Spleen (tissue), 7 donors: Measurements from ENCODE around the gene TMC5.
"Not testable (repeated sequence)": the region's sequence is repeated elsewhere in the genome, so short reads cannot be mapped to it uniquely, and the experiment has no call there.

Experiments
- CTCF ChIP-seq, 11 experiments: fragments of 200-600 bp in 7 of 11; fragments of 450-650 bp in 4 of 11; sonication (generic) in 4 of 11; IDR thresholded peaks in 8 of 11; conservative IDR thresholded peaks in 3 of 11; 1 replicate in 7 of 11; 2 replicates in 4 of 11; pipeline versions ENCODE4 v1.4.0 to v1.8.0; 2016 to 2021; ENCODE audit warnings: antibody characterized with exemption in 11 of 11, inconsistent platforms in 4 of 11, mild to moderate bottlenecking in 1 of 11
- POLR2A ChIP-seq, 3 donors: fragments of 450-650 bp; IDR thresholded peaks; one replicate each; pipeline ENCODE4 v1.5.1; 2017; ENCODE audit warnings: antibody characterized with exemption in 3 of 3, mild to moderate bottlenecking in 1 of 3
- POLR2AphosphoS5 ChIP-seq, 3 donors: sonication (generic); formaldehyde crosslinking; IDR thresholded peaks; one replicate each; pipeline ENCODE4 v1.5.1; 2017; ENCODE audit warnings: antibody characterized with exemption in 3 of 3
- donor health status: DM: no; HTN: no; CAD: no; lungs with moderate emphysema.
- donor health status: DM: no; HTN: no; CAD: no.
- donor health status: DM: no; HTN: no; CAD: no.

- TF ChIP-seq CTCF (IDR thresholded peaks at IDR 0.05 in 8 of 11, conservative IDR thresholded peaks at IDR 0.05 in 3 of 11); POLR2A (IDR thresholded peaks at IDR 0.05); POLR2AphosphoS5 (IDR thresholded peaks at IDR 0.05): not testable (repeated sequence)
These were observed 125.8 kb downstream of the TMC5 start for GRCh38 chr16:19543278-19543996.
